ENCODE measurements around the gene HPCAL1.

Gene HPCAL1

GRCh38 chr2:10347562-10347948 lies 44.9 kb downstream of the HPCAL1 start:
- DNase-seq (ENCODE audit: extremely low read depth in 1 of 2, low read depth in 1 of 2), result no peak

DNA sequence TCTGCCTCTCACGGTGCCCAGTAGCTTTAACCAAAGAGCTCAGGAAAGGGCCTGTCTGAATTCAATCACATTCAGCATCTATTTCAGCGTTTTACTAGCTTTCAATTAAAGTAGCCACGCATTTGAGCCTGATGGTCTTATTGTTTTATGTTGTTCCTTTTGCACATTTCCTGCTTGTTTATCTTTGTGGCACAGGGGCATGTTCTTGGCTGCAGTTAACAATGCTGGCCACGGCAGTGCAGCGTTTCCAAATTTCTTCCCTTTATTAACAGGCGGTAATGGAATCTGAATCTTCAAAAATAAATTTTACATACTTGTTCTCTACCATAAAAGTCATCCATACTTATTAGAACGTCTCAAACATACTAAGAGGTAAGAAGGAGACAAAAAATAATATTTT lies 46.2 kb downstream of the HPCAL1 start:
- no peak for DNase-seq (ENCODE audit: extremely low read depth in 1 of 2, low read depth in 1 of 2)

DNA sequence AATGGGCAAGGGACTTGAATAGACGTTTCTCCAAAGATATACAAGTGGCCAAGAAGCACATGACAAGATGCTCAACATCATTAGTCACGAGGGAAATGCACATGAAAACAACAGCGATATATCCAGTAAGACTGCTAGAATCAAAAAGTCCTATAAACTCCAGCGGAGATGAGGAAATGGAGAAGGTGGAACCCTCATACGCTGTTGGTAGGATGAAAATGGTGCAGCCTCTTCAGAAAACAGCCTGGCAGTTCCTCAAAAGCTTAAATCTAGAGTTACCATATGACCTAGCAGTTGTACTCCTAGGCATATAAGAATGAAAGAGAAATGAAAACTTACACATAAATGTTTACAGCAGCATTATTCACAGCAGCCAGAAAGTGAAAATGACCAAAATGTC lies 48.1 kb downstream of the HPCAL1 start:
- DNase-seq (ENCODE audit: extremely low read depth in 1 of 2, low read depth in 1 of 2), result no peak

- no peak for DNase-seq (ENCODE audit: extremely low read depth in 1 of 2, low read depth in 1 of 2)
Observed at GRCh38 chr2:10352361-10352760, 49.7 kb downstream of the HPCAL1 start.

GRCh38 chr2:10352972-10353371 lies 50.3 kb downstream of the HPCAL1 start:
- no peak for DNase-seq (ENCODE audit: extremely low read depth in 1 of 2, low read depth in 1 of 2)

GRCh38 chr2:10353931-10354330 lies 51.2 kb downstream of the HPCAL1 start:
- no peak for DNase-seq (ENCODE audit: extremely low read depth in 1 of 2, low read depth in 1 of 2)

DNA sequence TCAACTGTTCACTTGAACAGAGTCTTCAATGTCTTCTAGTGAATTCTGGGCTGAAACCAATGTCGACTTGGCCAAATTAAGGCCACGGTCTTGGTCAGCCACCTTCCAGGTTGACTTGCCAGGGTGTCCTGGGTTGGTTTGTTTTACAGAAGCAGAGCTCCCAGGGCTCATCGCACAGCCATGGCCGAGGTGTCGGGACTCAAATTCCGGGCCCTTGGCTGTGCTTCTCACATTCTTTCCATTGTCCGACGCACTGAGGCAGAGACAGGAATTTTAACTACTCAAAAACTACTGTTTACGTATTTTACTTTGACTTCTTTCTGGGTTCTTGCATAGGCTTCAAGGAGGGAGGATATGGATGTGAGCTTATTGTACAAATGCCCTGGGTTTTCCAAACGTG lies 51.7 kb downstream of the HPCAL1 start:
- DNase-seq (ENCODE audit: extremely low read depth in 1 of 2, low read depth in 1 of 2), result no peak

DNA sequence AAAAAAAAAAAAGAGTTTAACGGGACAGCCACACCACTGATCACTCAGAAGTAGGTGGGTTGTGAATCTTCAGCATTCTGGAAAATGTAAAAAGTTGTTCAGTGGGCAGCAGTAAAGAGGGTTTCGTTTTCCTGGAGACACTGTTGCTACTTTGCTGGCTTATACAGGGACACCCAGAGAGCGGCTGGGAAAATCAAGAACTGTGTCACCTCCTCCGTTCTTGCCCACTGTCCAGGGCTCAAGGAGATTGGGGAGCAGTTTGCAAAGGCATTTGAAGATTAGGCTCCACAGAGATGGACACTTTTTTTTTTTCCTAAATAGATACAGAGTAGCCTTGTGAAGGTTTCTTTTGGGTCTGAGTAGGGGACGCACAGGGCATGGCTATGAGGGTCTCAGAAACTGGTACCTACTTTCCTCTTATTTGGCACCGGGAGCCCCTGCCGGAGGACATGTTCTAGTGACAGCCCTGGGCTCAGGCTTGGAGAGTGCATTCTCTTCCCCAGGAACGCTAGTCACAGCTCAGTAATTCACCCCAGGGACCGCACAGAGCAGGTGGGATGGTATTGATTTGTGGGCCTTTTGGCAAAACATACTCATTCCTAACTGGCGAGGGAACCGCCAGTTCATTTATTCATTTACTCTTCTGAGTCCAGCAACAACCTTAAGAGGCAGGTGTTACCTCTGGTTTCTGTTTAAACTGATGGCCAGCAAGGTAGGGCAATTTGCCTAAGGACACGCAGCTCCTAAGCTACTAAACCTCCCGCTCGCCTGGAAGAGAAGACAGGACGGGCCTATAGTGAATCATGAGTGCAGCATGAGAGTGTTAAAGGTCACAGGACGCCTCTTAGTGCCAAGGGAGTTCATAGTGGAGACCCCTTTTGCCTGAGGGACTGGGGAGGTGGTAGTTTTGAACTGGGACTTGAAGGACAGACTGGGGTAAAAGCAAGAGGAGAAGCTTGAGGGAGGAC lies 53.1 kb downstream of the HPCAL1 start:
- DNase-seq (ENCODE audit: extremely low read depth in 1 of 2, low read depth in 1 of 2), result no peak

- no peak for DNase-seq (ENCODE audit: extremely low read depth in 1 of 2, low read depth in 1 of 2)
Observed at GRCh38 chr2:10356439-10356811, 53.7 kb downstream of the HPCAL1 start.

- no peak for DNase-seq (ENCODE audit: extremely low read depth in 1 of 2, low read depth in 1 of 2)
Observed at GRCh38 chr2:10357193-10358169, 54.8 kb downstream of the HPCAL1 start.

GRCh38 chr2:10359246-10359645 lies 56.5 kb downstream of the HPCAL1 start:
- no peak for DNase-seq (ENCODE audit: extremely low read depth in 1 of 2, low read depth in 1 of 2)

- no peak for DNase-seq (ENCODE audit: extremely low read depth in 1 of 2, low read depth in 1 of 2)
Observed at GRCh38 chr2:10359731-10360329, 57.1 kb downstream of the HPCAL1 start.

DNA sequence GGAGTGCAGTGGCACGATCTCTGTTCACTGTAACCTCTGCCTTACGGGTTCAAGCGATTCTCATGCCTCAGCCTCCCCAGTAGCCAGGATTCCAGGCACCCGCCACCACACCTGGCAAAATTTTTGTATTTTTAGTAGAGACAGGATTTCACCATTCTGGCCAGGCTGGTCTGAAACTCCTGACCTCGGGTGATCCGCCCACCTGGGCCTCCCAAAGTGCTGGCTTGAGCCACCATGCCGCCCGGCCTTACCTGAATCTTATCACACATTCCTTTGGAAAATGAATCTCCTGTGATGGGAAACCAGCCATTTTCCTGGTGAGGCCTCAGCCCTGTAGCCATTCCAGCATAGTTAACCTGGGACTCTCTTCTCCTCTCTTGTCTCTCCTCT lies 57.8 kb downstream of the HPCAL1 start:
- no peak for DNase-seq (ENCODE audit: extremely low read depth in 1 of 2, low read depth in 1 of 2)

DNA sequence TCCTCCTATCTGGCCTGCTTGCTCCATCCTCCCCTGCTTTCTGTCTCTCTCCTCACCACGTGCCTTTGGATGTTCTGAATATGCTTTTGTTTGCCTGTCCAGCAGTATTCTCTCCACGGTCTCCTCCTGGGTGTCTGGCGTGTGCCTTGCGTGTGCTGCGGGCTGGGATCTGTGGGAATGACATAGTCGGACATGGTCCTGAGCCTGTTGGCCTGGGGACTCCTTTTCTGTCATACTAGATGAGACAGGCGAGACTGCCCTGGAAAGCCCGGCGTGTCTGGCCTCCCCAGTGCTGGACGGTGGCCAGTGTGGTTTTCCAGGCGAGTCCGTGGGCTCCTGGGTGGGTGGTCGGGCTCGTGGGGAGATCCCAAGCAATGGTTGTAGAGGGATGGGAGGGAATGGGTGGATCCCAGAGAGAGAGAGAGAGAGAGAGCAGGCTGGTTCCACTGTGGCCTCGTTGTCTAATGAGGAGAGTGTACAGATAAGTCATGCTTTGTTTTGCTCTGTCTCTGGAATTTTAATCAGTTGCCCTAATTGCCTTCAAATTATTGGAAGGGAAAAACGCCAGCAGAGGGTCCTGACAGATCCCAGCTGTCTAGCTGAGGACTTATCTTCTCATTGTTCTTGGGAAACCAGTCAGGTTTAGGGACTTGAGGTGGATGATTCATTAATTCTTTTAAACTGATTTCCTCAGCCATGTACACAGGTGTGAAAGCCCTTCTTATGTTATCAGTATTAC lies 58.3 kb downstream of the HPCAL1 start:
- no peak for DNase-seq (ENCODE audit: extremely low read depth in 1 of 2, low read depth in 1 of 2)

GRCh38 chr2:10362096-10362897 lies 59.6 kb downstream of the HPCAL1 start:
- no peak for DNase-seq (ENCODE audit: extremely low read depth in 1 of 2, low read depth in 1 of 2)

GRCh38 chr2:10362898-10363454 lies 60.3 kb downstream of the HPCAL1 start:
- DNase-seq (ENCODE audit: extremely low read depth in 1 of 2, low read depth in 1 of 2), result no peak

DNA sequence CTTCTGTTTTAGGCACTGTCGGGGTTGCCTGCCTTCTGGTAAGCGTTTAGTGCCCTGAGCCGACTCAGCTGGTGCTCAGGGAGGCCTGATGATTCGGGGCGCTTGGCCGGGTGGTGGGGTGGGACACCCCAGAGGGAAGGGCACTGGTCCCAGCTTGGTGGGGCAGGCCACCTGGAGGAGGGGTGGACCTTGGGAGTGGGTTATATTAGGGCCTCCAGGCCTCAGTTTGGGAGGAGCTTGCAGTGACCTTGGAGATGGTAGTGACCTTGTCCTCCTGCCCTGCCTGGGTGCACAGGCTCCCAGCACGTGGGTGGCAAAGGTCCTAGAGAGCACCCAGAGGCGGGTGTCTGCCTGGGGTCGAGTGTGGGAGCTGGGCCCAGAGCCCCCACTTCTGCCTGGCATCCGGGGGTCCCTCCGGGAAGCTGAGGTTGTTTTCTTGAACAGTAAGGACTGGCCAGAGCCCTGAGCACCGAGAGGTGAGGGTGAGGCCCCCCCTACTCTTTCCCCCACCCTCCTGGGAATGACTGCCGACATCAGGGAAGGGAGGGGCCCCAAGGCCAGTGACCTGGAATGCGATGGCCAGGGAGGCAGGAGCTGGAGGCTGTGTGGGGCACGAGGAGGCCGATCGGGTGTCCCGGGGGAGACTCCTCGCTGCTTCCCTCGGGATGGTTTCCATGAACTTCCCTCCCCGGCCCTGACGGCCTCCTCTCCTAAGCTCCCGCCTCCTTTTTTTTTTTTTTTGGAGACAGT lies 61.3 kb downstream of the HPCAL1 start:
- no peak for DNase-seq (ENCODE audit: extremely low read depth in 1 of 2, low read depth in 1 of 2)

DNA sequence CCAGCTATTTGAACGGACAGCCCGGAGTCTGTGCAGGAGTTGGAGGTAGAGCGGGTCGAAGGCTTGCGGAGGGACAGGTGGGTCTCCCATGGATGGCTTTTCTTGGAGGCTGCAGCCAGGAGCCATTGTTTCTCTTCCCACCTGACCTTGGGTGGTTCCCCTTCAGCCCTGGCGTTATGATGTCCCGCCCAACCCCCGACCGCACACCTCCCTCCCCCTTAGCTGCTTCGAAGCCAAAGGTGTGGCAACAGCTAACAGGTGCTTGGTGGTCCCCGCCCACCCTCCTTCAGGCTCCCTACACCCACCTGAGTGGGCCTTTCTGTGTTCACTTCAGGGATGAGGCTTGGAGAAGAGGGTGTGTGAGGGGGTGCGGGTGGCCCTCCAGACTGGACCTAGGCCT lies 62.7 kb downstream of the HPCAL1 start:
- no peak for DNase-seq (ENCODE audit: extremely low read depth in 1 of 2, low read depth in 1 of 2)
